Tibial nerve (tissue), 4 donors: ENCODE measurements around the gene SFTPB. TPM values are rescaled to one million over a fixed set of nuclear protein-coding genes. Genes with fewer than 3 reads are reported as not detected.

Experiments
- DNase-seq, 2 donors: peaks; one replicate each; pipeline ENCODE4 v3.0.0-alpha.2; 2019; ENCODE audit warnings: low spot score in 2 of 2
- H3K27ac ChIP-seq, 4 donors: fragments of 200-600 bp; sonication (generic) in 3 of 4; one replicate each; pipeline ENCODE4 v1.5.1; 2017 to 2019; ENCODE audit warnings: mild to moderate bottlenecking in 1 of 4
- H3K27me3 ChIP-seq, 2 donors: fragments of 200-600 bp; sonication (generic) in 1 of 2; one replicate each; pipeline versions ENCODE4 v1.5.1 to v1.6.0; 2017 to 2019
- H3K36me3 ChIP-seq, 3 donors: fragments of 200-600 bp; sonication (generic); one replicate each; pipeline ENCODE4 v1.5.1; 2018 to 2019
- H3K4me1 ChIP-seq, 4 donors: fragments of 200-600 bp; sonication (generic) in 3 of 4; one replicate each; pipeline ENCODE4 v1.5.1; 2017 to 2019
- H3K4me3 ChIP-seq, 4 donors: fragments of 200-600 bp; sonication (generic) in 3 of 4; one replicate each; pipeline ENCODE4 v1.5.1; 2017 to 2019; ENCODE audit warnings: mild to moderate bottlenecking in 1 of 4, moderate library complexity in 1 of 4
- H3K9me3 ChIP-seq, 4 donors: fragments of 200-600 bp; sonication (generic) in 3 of 4; one replicate each; pipeline ENCODE4 v1.5.1; 2017 to 2019
- CTCF ChIP-seq, 5 experiments: fragments of 200-600 bp in 3 of 5; fragments of 450-650 bp in 2 of 5; sonication (generic) in 3 of 5; IDR thresholded peaks; one replicate each; pipeline ENCODE4 v1.5.1; 2016 to 2019; ENCODE audit warnings: antibody characterized with exemption in 5 of 5, mild to moderate bottlenecking in 3 of 5, moderate library complexity in 2 of 5
- EP300 ChIP-seq, 2 donors: sonication (generic); formaldehyde crosslinking; IDR thresholded peaks; one replicate each; pipeline ENCODE4 v1.6.1; 2017; ENCODE audit warnings: antibody characterized with exemption in 2 of 2, mild to moderate bottlenecking in 1 of 2
- POLR2A ChIP-seq, 2 donors: fragments of 450-650 bp; IDR thresholded peaks; one replicate each; pipeline ENCODE4 v1.6.1; 2017; ENCODE audit warnings: antibody characterized with exemption in 2 of 2, mild to moderate bottlenecking in 2 of 2, moderate library complexity in 2 of 2
- WGBS, 2 donors: methylation state at CpG; one replicate each; pipeline ENCODE4 v1.1.5; 2018; 5-methylcytosine and 5-hydroxymethylcytosine counted together
- total RNA-seq, 4 donors: library from RNA; depleted of rRNA; stranded (reverse); fragments of >200 nt; gene quantifications; one replicate each; pipeline ENCODE4 v1.1.0, GENCODE V29; 2016

Gene SFTPB
- total RNA-seq, 4 donors from 2014 or later: not detected

GRCh38 chr2:85648619-85649018 lies 19.4 kb downstream of the SFTPB start:
- no peaks in the 10 kb centered on the region for H3K27me3 ChIP-seq
- DNase-seq: no peak
- H3K36me3 ChIP-seq: peaks cover 4 to 98% (median 39%) of the 10 kb centered on the region in 3 donors
- WGBS, 2 donors: 52 to 64% methylated on average over 2 of the region's 2 CpGs
- no peaks in the 10 kb centered on the region for H3K9me3 ChIP-seq
- no peaks in the 10 kb centered on the region for H3K4me1 ChIP-seq
- no peak for TF ChIP-seq EP300 (IDR thresholded peaks at IDR 0.05)
- peak in 3 of 5 experiments; percentile 7 to 27 (median 22) for TF ChIP-seq CTCF (IDR thresholded peaks at IDR 0.05)
- H3K4me3 ChIP-seq: no peak overlapping the region
- no peak overlapping the region for H3K27ac ChIP-seq

- Histone ChIP-seq H3K27me3 (no peaks in the 10 kb centered on the region), H3K4me3 (no peak overlapping the region), H3K9me3 (no peaks in the 10 kb centered on the region), H3K36me3 (peaks cover 4 to 98% (median 39%) of the 10 kb centered on the region in 3 donors), H3K4me1 (no peaks in the 10 kb centered on the region), H3K27ac (no peak overlapping the region)
- DNase-seq: no peak
- WGBS, 2 donors: 82 to 84% methylated on average over 10 of the region's 10 CpGs
- TF ChIP-seq CTCF (IDR thresholded peaks at IDR 0.05) (no peak), POLR2A (IDR thresholded peaks at IDR 0.05) (no peak), EP300 (IDR thresholded peaks at IDR 0.05) (no peak)
Measured at GRCh38 chr2:85647823-85648526, 20.0 kb downstream of the SFTPB start.

GRCh38 chr2:85646166-85646565 lies 21.8 kb downstream of the SFTPB start:
- no peak overlapping the region for H3K4me3 ChIP-seq
- H3K27me3 ChIP-seq: no peaks in the 10 kb centered on the region
- H3K27ac ChIP-seq: no peak overlapping the region
- H3K4me1 ChIP-seq: no peaks in the 10 kb centered on the region
- DNase-seq: no peak
- TF ChIP-seq EP300 (IDR thresholded peaks at IDR 0.05) (no peak), CTCF (IDR thresholded peaks at IDR 0.05) (no peak), POLR2A (IDR thresholded peaks at IDR 0.05) (no peak)
- H3K9me3 ChIP-seq: no peaks in the 10 kb centered on the region
- WGBS, 2 donors: 94 to 96% methylated on average over 2 of the region's 2 CpGs
- peaks cover 4 to 100% (median 44%) of the 10 kb centered on the region in 3 donors for H3K36me3 ChIP-seq

GRCh38 chr2:85644909-85645308 lies 23.1 kb downstream of the SFTPB start:
- no peak overlapping the region for H3K27ac ChIP-seq
- 93 to 95% methylated on average over 8 of the region's 8 CpGs for WGBS, 2 donors
- no peaks in the 10 kb centered on the region for H3K4me1 ChIP-seq
- H3K4me3 ChIP-seq: no peak overlapping the region
- no peaks in the 10 kb centered on the region for H3K27me3 ChIP-seq
- H3K9me3 ChIP-seq: no peaks in the 10 kb centered on the region
- no peak for DNase-seq
- H3K36me3 ChIP-seq: peaks cover 5 to 100% (median 49%) of the 10 kb centered on the region in 3 donors
- TF ChIP-seq POLR2A (IDR thresholded peaks at IDR 0.05) (no peak), CTCF (IDR thresholded peaks at IDR 0.05) (no peak), EP300 (IDR thresholded peaks at IDR 0.05) (no peak)

- no peak for DNase-seq
- Histone ChIP-seq H3K36me3 (peaks cover 10 to 100% (median 54%) of the 10 kb centered on the region in 3 donors), H3K27me3 (no peaks in the 10 kb centered on the region), H3K27ac (no peak overlapping the region), H3K9me3 (no peaks in the 10 kb centered on the region), H3K4me3 (no peak overlapping the region), H3K4me1 (peaks cover 0 to 3% (median 0%) of the 10 kb centered on the region in 4 donors)
- 84 to 98% methylated on average over 3 of the region's 3 CpGs for WGBS, 2 donors
- TF ChIP-seq POLR2A (IDR thresholded peaks at IDR 0.05) (no peak), EP300 (IDR thresholded peaks at IDR 0.05) (no peak), CTCF (IDR thresholded peaks at IDR 0.05) (no peak)
Measured at GRCh38 chr2:85642725-85643124, 25.3 kb downstream of the SFTPB start.
